GM19397 (cell line): Measurements from ENCODE around the gene USP6NL.
A peak's percentile ranks its signal among the peaks of the same experiment; 100 is the strongest.
"Not testable (repeated sequence)": the region's sequence is repeated elsewhere in the genome, so short reads cannot be mapped to it uniquely, and the experiment has no call there.

ENCODE experiments used
- ATAC-seq: cut with Tn5 transposase; IDR thresholded peaks from one replicate; pipeline ENCODE4 v1.9.1; 2021; ENCODE audit warnings: mild to moderate bottlenecking, moderate library complexity; ENCODE audit not compliant: unreplicated experiment

The USP6NL gene

DNA sequence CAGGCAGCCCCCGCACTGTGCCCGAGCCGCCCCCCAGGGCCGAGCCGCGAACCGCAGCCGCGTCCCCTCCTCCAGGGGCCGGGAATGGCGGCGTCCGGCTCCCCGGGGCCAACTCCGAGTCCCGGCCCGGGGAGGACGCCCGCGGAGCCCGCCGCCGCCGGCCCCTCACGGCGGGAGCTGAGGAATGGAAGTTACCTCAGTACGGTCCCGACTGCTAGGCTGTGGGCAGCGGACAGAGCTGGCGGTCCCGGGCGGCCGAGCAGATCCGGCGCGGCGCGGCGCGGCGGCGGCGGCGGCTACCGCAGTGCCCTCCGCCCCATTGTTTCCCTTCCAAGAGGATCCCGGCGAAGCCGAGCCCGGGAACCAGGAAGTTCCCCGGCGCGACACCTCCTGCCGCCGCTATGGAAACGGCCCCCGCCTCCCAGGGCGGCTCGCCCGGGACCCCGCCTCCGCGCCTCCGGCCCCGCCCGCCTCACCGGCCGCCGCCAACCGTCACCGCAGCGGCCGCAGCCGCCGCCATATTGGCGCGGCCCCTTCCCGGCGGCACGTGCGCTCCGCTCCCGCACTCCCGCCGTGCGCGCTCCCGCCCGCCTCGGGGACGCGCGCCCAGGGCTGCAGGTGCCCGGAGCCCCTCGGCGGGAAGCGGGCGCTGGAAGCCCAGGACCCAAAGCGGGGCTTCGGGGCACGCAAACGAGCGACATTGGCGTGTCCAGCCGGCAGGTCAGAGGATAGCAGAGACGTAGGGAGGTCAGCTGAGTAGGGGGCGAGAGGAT lies at the start of gene USP6NL:
USP6NL (minus strand) TSS at position 403 of the 773 bp plus-strand sequence. CDS start 14,016 bp downstream, outside the sequence.
- ATAC-seq = peak; percentile 74

DNA sequence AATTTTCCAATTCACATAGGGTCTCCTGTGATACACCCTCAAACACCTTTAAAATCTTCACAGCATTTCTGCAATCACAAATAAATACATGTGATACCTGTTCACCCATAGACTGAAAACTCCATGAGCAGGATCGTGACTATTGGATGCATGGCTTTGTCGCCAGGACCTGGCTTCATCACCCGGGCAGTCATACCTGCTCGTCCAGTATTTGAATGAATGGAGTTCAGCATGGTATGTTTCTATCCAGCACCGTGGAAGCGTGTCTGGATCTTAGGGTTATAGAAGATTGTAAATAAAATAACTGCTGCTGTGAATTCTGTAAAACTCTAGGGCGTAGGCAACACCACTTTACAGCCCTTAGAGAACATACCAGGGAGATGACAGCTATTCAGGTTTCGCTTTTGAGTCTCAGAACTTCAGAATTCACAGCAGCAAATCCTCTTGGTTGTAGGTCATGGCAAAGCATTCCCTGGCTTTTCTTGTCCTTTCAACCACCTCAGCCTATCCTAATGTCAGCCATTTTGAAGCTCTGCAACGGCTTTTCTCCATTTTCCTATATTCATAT lies 47.4 kb upstream of the USP6NL start:
- no peak for ATAC-seq

DNA sequence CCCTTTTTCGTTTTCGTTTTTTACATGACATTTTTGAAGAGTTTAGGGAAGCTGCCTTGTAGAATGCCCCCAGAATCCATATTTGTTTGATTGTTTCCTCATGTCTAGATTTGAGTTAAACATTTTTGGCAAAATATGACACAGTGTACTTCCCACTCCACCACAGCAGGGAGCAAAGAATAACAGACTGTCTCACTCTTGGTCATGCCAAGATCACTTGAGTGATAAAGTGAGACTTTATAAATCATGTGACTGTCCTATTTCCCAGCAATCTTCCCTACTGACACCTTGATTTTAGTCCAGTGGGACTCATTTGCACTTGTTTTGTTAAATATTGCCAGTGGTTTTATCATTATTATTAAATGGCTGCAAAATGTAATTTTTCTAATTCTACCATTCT lies 44.4 kb upstream of the USP6NL start:
- ATAC-seq = no peak

DNA sequence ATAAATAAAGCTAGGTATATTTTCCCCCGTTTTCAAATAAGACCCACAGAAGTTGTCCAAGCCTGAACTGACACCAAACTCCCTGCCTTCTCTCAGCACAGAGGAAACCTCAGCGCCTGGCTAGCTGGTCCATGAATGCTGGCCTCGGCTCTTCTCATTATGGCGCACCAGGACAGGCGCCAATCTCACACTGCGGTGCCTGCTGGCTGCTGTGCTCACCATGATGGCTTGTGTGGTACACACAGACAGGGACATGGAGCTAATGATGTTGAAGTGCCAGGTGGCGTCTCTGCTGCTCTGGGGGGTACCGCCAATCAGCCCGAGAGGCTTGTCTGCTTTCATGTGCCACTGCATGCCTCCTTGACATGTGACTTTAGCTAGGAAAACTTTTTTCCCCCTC lies 43.2 kb upstream of the USP6NL start:
- ATAC-seq = no peak

DNA sequence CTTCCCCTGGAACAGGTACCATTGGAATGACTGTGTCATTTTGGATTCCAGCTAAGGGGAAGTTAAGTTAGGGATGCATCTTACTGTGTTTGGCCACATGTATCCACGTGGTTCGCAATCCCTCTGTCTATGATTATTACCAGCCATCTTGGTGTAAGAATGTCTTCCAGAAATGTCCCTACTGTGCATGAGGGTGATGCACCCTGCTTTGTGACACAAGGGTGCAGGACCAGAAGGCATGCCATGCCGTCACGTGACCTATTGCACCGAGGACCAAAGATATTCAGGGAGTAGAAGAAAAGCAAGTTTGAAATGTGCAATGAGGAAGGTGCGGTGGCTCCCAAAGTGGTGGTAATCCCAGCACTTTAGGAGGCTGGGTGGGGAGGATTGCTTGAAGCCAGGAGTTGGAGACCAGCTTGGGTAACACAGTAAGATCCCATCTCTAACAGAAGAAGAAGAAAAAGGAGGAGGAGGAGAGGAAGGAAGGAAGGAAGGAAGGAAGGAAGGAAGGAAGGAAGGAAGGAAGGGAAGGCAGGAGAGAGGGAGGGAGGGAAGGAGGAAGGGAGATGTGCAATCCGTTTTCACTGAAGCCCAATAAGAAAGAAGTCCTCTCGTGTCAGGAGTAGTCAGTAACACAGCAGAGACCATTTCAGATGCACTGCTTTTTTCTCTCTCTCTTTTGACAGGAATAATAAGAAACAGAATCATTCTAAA lies 42.5 kb upstream of the USP6NL start:
- ATAC-seq = no peak

GRCh38 chr10:11647676-11648075 lies 36.2 kb upstream of the USP6NL start:
- ATAC-seq = no peak

DNA sequence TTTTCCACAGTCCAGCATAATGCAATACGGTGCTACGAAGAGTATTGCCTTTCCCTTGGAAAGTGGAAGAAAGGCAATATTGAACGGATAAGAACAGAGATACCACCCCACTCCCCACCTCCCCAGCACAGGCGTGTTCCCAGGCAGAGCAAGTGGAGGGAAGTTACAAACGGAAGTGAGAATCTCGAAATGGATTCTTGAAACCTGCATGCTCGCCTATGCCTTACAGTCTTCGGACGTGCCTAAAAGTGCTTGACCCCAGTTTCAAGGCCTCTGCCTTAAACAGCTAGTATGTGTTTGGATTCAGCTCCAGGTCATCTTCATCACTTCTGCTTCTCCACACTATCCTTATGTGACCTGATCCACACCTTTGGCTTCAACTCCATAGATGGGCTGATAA lies 35.0 kb upstream of the USP6NL start:
- ATAC-seq = no peak

- ATAC-seq = no peak
These were observed 31.6 kb upstream of the USP6NL start for GRCh38 chr10:11643039-11643438.

DNA sequence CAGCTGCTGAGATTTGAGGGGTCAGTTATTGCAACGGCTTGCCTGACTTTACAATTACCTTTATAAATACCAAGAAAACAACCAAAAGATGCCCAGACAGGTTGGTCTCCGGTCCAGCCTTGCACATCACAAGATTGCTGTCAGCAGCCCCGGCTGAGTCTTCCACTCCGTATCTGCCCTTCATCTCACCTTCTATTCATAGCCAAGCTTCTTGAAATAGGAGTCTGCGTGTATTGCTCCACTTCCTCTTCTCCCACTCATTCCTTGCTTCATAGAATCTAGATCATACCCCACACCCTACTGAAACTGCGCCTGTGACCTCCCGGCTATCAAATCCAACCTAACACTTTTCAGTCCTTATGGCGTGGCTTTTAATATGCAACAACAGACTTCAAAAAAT lies 31.1 kb upstream of the USP6NL start:
- ATAC-seq = no peak

DNA sequence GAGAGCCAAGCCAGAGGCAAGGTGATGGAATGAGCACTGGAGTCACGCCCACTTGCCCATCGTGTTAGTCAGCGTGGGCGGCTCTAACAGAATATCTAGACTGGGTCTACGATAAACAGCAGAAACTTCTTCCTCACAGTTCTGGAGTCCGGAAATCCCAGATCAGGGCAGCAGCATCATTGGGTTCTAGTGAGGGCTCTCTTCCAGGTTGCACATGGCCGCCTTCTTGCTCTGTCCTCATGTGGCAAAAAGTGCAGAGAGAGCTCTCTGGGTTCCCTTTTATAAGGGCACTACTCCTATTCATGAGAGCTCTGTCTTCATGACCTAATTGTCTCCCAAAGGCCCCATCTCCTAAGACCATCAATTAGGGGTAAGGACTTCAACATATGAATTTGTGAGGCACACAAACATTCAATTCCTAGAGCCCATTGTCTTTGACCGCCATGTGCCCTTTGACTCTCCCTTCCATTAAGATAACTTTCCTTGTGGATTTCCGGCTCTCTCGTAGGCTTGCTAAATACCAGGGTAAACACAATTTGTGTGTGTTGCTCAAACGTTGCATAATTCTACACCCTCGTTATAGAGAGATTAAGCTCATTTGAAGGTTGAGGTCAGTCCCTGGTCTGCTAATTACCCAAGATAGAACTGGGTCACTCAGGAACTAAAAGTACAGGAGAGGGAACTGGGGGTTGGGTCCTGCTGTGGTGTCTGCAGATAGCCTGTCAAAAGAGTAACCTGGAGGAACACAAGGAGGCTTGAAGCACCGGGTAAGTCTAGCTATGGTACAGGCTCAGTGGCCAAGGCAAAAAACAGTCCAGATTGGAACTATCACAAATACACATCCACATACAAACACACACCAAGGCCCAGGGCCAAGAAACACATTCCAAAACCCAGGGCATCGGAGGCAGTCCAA lies 28.7 kb upstream of the USP6NL start:
- no peak for ATAC-seq

DNA sequence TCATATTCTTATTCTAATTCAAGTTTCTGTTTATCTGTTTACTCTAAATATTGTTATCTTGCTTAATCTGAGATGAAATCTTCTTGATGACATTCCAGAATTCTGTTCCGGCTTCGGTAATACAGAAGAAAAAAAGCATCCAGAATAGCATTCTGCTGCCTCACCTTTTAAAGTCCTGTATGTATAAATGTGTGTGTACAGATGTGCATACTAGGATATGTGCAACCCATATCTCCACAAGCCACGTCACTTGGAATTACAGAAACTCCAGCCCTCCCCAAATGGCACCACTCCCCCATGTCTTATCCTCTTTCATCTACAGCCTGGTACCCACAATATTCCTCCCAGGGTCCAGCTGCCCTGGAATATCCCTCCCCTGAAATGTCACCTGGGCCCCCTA lies 27.9 kb upstream of the USP6NL start:
- ATAC-seq = no peak

DNA sequence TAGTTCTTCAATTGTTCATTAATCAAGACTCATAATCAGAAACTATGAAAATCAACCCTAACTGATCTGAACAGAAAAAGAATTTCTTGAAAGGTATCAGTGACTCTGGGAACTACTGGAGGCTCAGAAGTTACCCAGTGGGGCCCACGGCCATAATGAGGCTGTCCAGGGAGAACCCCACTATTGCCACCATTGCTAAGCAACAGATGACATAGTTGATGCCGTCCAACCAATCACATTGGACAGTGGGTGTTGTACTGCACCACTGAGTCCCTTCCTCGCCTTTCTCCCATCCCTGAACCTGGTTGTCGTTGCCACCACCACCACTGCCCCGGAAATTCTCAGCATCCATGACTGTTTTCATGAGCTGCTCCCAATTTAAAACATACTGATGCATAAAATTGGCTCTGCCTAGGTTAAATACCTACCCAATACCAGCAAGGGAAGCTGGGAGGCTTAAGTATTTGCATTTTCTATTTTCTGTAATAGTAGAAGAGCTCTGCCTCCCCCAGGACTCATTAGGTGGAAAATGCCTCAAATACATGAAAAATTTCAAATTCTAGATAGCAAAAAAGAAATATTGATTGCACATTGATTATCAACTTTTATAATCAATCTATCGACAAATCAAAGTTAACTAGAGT lies 26.7 kb upstream of the USP6NL start:
- peak; percentile 85 for ATAC-seq

DNA sequence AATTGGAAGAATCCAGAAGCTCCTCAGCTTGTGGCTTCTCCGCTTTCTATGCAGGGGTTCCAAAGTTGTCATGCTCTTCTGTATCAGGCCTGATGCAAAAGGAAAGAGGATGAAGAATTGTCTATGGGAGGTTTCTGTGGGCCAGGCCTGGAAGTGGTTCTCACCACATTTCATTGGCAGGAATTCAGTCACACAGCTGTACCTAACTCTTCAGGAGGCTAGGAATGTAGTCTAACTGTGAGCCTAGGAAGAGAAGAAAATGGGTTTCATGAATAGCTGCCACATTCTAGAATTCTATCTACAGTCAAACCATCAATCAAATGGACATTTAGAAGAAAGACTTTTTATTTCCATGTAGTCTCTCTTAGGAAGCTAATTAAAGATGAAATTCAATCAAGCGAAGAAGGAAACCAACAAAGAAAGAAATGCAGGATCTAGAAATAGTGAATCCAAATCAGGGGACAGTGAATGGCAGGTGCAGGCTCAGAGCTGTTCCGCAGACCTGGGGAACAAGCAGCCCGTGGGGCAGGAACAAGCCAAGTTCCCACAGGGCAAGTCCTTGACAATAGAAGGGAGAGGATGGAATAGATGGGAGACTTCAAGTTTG lies 25.4 kb upstream of the USP6NL start:
- ATAC-seq = no peak

GRCh38 chr10:11631890-11632587 lies 20.6 kb upstream of the USP6NL start:
- peak; percentile 98 for ATAC-seq

DNA sequence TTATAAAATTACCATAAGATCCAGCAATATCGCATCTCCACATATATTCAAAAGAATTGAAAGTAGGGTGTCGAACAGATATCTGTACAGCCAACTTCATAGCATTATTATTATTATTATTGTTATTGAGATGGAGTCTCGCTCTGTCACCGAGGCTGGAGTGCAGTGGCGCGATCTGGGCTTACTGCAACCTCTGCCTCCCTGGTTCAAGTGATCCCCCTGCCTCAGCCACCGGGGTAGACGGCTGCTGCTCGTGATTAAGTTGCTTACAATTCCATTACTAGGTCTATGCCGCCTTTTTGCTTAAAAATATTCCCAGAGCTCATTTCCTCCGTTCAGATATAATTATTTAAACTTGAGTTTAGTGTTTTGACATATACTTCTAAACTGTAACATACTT lies 19.8 kb upstream of the USP6NL start:
- ATAC-seq = no peak

- no peak for ATAC-seq
These were observed 18.3 kb upstream of the USP6NL start for GRCh38 chr10:11629731-11630130.

DNA sequence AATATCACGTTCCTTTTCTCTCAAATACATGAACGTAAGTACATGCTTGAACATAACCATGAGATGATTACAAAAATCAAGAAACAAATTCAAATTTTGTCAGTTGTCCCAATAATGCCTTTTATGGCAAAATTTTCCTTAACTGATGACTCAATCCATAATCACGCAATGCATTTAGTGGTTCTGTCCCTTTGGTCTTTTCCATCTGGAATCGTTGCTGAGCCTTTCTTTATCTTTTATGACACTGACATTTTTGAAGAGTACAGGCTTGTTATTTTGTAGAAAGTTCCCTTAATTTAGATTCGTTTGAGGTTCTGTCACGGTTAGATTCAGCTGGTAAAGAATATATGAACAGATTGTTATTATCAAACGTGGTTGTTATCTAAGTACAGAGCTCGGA lies 16.5 kb upstream of the USP6NL start:
- ATAC-seq = not testable (repeated sequence)

DNA sequence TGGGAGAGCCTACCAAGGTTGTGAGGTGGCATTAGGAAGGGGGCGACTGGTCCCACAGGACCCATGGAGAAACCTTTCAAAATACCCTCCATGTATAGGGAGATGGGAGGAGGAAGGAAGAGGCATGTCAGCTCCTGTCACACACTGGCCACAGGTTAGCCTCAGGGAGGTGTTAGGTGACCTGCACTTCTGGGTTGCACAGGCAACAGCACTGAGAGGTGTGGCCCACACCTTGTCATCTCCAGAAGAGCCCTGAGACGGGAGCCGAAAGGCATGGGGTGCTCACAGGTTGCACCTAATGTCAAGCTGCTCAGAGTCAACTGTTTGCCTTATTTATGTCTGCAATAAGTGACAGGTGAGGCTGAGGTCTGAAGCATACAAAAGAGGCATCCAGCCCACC lies 14.6 kb upstream of the USP6NL start:
- ATAC-seq = no peak

- peak; percentile 72 for ATAC-seq
These were observed 13.7 kb upstream of the USP6NL start for GRCh38 chr10:11625019-11625735.
